Measurements from ENCODE around the gene PTPRM.

GRCh38 chr18:7607540-7608173, 40.5 kb downstream of the PTPRM start:
- TF ChIP-seq TAF1 (IDR thresholded peaks at IDR 0.05; ENCODE audit: low read depth, low read length) (no peak), POLR2AphosphoS5 (IDR thresholded peaks at IDR 0.05; ENCODE audit: low read depth, low read length) (no peak), POLR2A (IDR thresholded peaks at IDR 0.05; ENCODE audit: low read depth, low read length) (no peak), PAX5 (IDR thresholded peaks at IDR 0.05; ENCODE audit: insufficient read depth, low read length, severe bottlenecking) (no peak)

Data from GM12891 (cell line).